ENCODE results near the gene ZNF808.
"Not testable (repeated sequence)": the region's sequence is repeated elsewhere in the genome, so short reads cannot be mapped to it uniquely, and the experiment has no call there.

The ZNF808 gene

GRCh38 chr19:52601025-52601973 lies 73.8 kb downstream of the ZNF808 start:
- peak; percentile 78 for DNase-seq

GRCh38 chr19:52601974-52602366 lies 74.5 kb downstream of the ZNF808 start:
- not testable (repeated sequence) for DNase-seq

GRCh38 chr19:52602941-52603340 lies 75.5 kb downstream of the ZNF808 start:
- no peak for DNase-seq

GRCh38 chr19:52603558-52604207 lies 76.2 kb downstream of the ZNF808 start:
- DNase-seq, result no peak
